Brain microvascular endothelial cell (primary cell): Measurements from ENCODE around the gene ARHGAP42.
A peak's percentile ranks its signal among the peaks of the same experiment; 100 is the strongest.

Source experiments
- DNase-seq: peaks from one replicate; pipeline ENCODE4 v3.0.0-alpha.2; 2020
- H3K27ac ChIP-seq: fragments of 250-450 bp; sonication (Bioruptor Pico); 2 replicates; pipeline ENCODE4 v1.5.1; 2020; ENCODE audit warnings: mild to moderate bottlenecking, moderate library complexity
- H3K27me3 ChIP-seq: fragments of 250-450 bp; sonication (Bioruptor Pico); replicated peaks from 2 replicates; pipeline ENCODE4 v1.5.1; 2020; ENCODE audit warnings: mild to moderate bottlenecking
- H3K36me3 ChIP-seq: fragments of 250-450 bp; sonication (Bioruptor Pico); replicated peaks from 2 replicates; pipeline ENCODE4 v1.5.1; 2020; ENCODE audit warnings: mild to moderate bottlenecking
- H3K4me3 ChIP-seq: 2 replicates; pipeline ENCODE4 v1.5.1; 2011; ENCODE audit warnings: low read depth, mild to moderate bottlenecking, control low read depth, low read length, moderate library complexity
- in situ Hi-C: cut with HindIII; loops from 2 replicates; pipeline ENCODE4 v1.10.0; 2017; ENCODE audit warnings: low sequenced_read_pairs, low pct_ligation_motif_present
- TF ChIP-seq, protein P1 (sequence below): IDR thresholded peaks from 2 replicates; pipeline ENCODE4 v1.5.1; 2011; ENCODE audit warnings: low read depth, mild to moderate bottlenecking, moderate library complexity, low read length, control low read depth, inconsistent platforms; ENCODE audit errors: missing control alignments

The ARHGAP42 gene

DNA sequence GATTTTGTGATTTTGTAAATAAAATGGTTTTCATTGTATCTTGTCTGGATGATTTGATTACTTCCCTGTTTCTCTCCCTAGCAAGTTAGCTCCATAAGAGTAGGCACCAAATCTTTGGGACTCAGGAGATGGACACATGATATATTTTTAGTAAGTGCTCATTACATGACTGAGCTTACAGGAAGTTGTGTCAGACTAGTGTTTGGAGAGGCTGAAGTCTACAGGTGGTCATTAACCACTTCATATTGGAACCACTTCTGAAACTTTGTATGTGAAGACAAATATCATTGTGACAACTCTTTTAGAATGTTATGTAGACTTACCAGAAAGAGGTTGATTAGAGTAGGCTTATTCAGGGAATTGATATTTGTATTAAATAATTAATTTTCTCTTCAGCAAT, 19.1 kb downstream of the ARHGAP42 start:
- no peaks in the 10 kb centered on the region for H3K27me3 ChIP-seq
- TF ChIP-seq, protein P1, sequence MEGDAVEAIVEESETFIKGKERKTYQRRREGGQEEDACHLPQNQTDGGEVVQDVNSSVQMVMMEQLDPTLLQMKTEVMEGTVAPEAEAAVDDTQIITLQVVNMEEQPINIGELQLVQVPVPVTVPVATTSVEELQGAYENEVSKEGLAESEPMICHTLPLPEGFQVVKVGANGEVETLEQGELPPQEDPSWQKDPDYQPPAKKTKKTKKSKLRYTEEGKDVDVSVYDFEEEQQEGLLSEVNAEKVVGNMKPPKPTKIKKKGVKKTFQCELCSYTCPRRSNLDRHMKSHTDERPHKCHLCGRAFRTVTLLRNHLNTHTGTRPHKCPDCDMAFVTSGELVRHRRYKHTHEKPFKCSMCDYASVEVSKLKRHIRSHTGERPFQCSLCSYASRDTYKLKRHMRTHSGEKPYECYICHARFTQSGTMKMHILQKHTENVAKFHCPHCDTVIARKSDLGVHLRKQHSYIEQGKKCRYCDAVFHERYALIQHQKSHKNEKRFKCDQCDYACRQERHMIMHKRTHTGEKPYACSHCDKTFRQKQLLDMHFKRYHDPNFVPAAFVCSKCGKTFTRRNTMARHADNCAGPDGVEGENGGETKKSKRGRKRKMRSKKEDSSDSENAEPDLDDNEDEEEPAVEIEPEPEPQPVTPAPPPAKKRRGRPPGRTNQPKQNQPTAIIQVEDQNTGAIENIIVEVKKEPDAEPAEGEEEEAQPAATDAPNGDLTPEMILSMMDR = no peak
- no peak for DNase-seq
- in situ Hi-C loops = no loop called here
- no peak overlapping the region for H3K27ac ChIP-seq
- H3K4me3 ChIP-seq = no peak overlapping the region
- no peaks in the 10 kb centered on the region for H3K36me3 ChIP-seq

DNA sequence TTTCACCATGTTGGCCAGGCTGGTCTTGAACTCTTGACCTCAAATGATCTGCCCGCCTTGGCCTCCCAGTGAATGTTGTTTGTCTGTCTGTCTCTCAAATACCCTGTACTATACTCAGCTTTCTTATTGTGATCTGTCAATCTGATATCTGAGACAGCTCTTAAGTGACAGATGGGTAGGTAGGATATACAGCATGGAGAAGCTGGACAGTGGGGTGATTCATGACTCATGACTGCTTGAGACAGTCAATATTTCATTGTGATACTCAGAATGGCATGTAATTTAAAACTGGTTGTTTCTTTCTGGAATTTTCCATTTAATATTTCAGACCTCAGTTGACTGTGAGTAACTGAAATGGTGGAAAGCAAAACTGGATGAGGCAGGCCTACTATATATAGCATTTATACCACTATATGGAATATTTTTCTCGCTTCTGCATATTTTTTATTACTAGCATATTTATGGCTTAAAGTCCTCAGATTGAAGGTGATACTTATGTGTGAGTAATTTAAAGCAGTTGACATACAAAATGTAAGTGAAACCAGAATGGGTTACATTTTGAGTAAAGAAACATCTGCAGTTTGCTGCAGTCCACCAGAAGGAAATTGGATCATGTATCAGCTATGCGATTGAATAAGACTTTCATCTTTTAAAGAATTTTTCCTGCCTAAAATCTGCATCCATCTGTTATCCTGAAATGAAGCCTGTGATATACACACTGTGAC, 22.3 kb downstream of the ARHGAP42 start:
- DNase-seq = peak; percentile 64
- in situ Hi-C loops = no loop called here
- no peaks in the 10 kb centered on the region for H3K36me3 ChIP-seq

DNA sequence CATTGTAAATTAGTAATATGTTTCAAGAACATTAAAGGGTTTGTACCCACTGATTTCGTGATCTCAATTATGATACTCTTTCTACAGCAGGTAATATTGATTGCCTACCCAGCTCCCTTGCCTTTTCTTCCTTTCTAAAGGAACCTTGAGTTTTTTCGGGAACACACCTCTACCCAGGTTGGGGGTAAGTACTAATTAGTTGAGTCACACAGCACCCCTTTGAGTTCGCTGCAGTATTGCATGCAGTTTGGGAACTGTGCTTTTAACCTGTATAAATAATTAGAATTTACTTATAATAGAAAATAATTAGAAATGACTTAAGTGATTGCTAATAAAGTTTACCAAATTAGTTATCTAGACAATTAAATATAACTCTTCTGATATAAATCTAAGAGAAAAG, 24.9 kb downstream of the ARHGAP42 start:
- DNase-seq = no peak
- TF ChIP-seq, protein P1 = no peak
- Histone ChIP-seq H3K4me3 (no peak overlapping the region), H3K27me3 (no peaks in the 10 kb centered on the region), H3K27ac (no peak overlapping the region), H3K36me3 (no peaks in the 10 kb centered on the region)
- in situ Hi-C loops = no loop called here

More for the DNA sequence above, 22.3 kb downstream of the ARHGAP42 start:
- Histone ChIP-seq H3K4me3 (no peak overlapping the region), H3K27ac (peak overlapping the region; percentile 51), H3K27me3 (no peaks in the 10 kb centered on the region)
- TF ChIP-seq, protein P1 = no peak

DNA sequence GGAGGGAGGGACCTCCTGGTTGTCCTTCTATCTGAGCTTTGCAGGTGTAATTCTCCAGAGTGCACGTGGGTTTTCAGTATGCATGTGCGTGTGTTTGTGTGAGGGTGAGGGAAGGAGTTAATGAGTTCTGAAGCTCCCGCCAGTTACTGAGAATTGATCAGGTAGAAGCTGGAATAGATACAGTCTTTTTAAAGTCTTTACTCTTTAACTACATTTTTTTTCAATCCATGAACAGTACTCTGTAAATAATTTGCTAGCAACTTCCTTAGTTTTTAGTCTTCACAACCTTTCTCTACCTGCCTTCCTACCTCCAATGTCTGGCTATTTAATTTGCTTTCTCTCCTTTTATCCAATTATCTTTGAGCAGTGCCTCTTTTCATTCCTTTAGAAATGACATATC, 25.5 kb downstream of the ARHGAP42 start:
- no peaks in the 10 kb centered on the region for H3K36me3 ChIP-seq
- H3K27me3 ChIP-seq = no peaks in the 10 kb centered on the region
- H3K4me3 ChIP-seq = no peak overlapping the region
- in situ Hi-C loops = no loop called here
- H3K27ac ChIP-seq = no peak overlapping the region
- DNase-seq = no peak
- TF ChIP-seq, protein P1 = no peak

DNA sequence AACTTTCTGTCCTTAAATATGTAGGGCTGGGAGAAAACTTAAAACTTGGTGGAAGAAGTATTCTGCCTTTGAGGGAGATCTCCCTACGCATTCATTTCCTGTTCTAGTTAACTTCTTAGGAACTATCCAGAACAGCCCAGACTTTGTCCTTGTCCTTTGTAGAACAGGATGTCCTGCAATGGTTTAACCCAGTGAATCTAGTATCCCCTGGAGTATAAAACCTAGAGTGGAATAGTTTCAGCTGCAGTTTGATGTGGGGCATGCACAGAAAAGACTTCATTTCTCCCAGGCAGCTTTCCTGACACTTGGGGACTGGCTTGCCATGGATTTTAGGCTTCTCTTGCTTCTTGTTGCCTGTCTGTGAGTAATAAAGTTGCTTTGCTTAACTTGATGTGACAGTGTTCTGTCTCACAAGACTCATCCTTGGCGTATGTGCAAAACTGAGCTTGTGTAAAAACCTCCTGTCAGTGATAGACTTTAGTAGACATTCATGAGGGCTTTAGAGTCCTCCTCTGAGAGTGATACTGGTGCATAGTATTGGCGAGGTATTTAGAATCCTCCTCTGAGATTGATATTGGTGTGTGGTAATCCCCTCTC, 28.2 kb downstream of the ARHGAP42 start:
- no peak overlapping the region for H3K4me3 ChIP-seq
- in situ Hi-C loops = no loop called here
- H3K27ac ChIP-seq = no peak overlapping the region
- no peaks in the 10 kb centered on the region for H3K36me3 ChIP-seq
- H3K27me3 ChIP-seq = no peaks in the 10 kb centered on the region
- TF ChIP-seq, protein P1 = no peak
- DNase-seq = no peak

DNA sequence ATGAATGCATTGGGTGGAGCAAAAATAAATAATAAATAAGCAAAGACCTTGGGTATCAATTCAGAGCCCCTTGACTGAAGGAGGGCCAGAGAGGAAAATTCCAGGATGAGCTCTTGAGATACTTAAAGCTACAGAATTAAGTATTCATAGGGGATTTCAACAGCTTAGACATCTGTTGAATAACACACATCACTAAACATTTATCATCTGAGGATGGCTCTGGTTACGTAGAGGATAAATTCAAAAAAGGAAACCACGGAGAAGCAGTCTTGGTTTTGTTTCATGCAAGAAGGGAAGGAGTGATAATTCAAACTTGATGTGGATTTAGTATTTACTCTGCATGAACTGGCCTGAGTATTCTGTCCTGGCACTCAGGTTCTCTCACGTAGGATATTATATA, 29.8 kb downstream of the ARHGAP42 start:
- H3K27me3 ChIP-seq = no peaks in the 10 kb centered on the region
- DNase-seq = no peak
- in situ Hi-C loops = no loop called here
- H3K4me3 ChIP-seq = no peak overlapping the region
- TF ChIP-seq, protein P1 = no peak
- H3K27ac ChIP-seq = no peak overlapping the region
- H3K36me3 ChIP-seq = no peaks in the 10 kb centered on the region
